Measurements from ENCODE around the gene EXD3. TPM values are rescaled to one million over a fixed set of nuclear protein-coding genes. Genes with fewer than 3 reads are reported as not detected.

The EXD3 gene
- total RNA-seq, 2 experiments from 2014 or later: 8.1 to 9.0 TPM

GRCh38 chr9:137374131-137374845 lies 48.7 kb downstream of the EXD3 start:
- intact Hi-C loops (cut with micrococcal nuclease): no loop called here
- CTCF ChIA-PET: no interaction called here
- no peak for DNase-seq
- H3K27me3 Mint-ChIP-seq: no peaks in the 10 kb centered on the region
- H3K4me3 Mint-ChIP-seq: no peak overlapping the region
- H3K4me1 Mint-ChIP-seq (ENCODE audit: low read depth): no peaks in the 10 kb centered on the region
- TF ChIP-seq CTCF (IDR thresholded peaks at IDR 0.05): no peak
- POLR2A ChIA-PET: no interaction called here
- H3K27ac Mint-ChIP-seq: no peak overlapping the region
- no peaks in the 10 kb centered on the region for H3K36me3 Mint-ChIP-seq (ENCODE audit: low read depth)
- no peak for ATAC-seq
- no peaks in the 10 kb centered on the region for H3K9me3 Mint-ChIP-seq

DNA sequence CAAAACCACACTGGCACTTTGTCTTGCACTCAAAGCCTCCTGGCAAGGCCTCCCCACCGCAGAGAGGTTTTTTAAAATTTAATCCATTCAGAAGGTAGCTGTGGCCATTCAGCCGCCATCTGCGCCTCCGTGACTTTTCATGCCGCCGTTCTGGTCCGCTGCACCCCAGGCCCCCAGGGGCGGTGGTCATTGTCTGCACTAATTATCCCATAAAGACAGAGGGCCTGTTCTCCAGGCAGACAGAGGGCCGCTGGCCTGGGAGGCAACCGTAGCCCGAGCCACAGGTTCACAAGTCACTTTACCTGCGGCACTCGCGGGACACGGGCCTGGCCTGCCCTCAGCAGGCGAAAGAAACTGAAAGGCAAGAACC lies 49.4 kb downstream of the EXD3 start:
- no peak overlapping the region for H3K27ac Mint-ChIP-seq
- H3K27me3 Mint-ChIP-seq: no peaks in the 10 kb centered on the region
- no peak overlapping the region for H3K4me3 Mint-ChIP-seq
- no peaks in the 10 kb centered on the region for H3K36me3 Mint-ChIP-seq (ENCODE audit: low read depth)
- no peak for TF ChIP-seq CTCF (IDR thresholded peaks at IDR 0.05)
- CTCF ChIA-PET: no interaction called here
- no peaks in the 10 kb centered on the region for H3K9me3 Mint-ChIP-seq
- DNase-seq: no peak
- intact Hi-C loops (cut with micrococcal nuclease): no loop called here
- no peaks in the 10 kb centered on the region for H3K4me1 Mint-ChIP-seq (ENCODE audit: low read depth)
- POLR2A ChIA-PET: no interaction called here
- ATAC-seq: no peak

- ChIA-PET POLR2A (no interaction called here), CTCF (no interaction called here)
- Mint-ChIP-seq H3K9me3 (no peaks in the 10 kb centered on the region), H3K27me3 (no peaks in the 10 kb centered on the region), H3K36me3 (ENCODE audit: low read depth) (no peaks in the 10 kb centered on the region), H3K27ac (no peak overlapping the region), H3K4me1 (ENCODE audit: low read depth) (no peaks in the 10 kb centered on the region), H3K4me3 (no peak overlapping the region)
- ATAC-seq: no peak
- intact Hi-C loops (cut with micrococcal nuclease): no loop called here
- TF ChIP-seq CTCF (IDR thresholded peaks at IDR 0.05): no peak
- DNase-seq: no peak
Measured at GRCh38 chr9:137372693-137373610, 50.0 kb downstream of the EXD3 start.

GRCh38 chr9:137371946-137372651 lies 50.9 kb downstream of the EXD3 start:
- no peak overlapping the region for H3K4me3 Mint-ChIP-seq
- ATAC-seq (no peak), DNase-seq (no peak)
- ChIA-PET CTCF (no interaction called here), POLR2A (no interaction called here)
- no peaks in the 10 kb centered on the region for H3K36me3 Mint-ChIP-seq (ENCODE audit: low read depth)
- TF ChIP-seq CTCF (IDR thresholded peaks at IDR 0.05): no peak
- intact Hi-C loops (cut with micrococcal nuclease): no loop called here
- no peaks in the 10 kb centered on the region for H3K4me1 Mint-ChIP-seq (ENCODE audit: low read depth)
- no peaks in the 10 kb centered on the region for H3K27me3 Mint-ChIP-seq
- no peak overlapping the region for H3K27ac Mint-ChIP-seq
- H3K9me3 Mint-ChIP-seq: no peaks in the 10 kb centered on the region

GRCh38 chr9:137371521-137371941 lies 51.4 kb downstream of the EXD3 start:
- H3K36me3 Mint-ChIP-seq (ENCODE audit: low read depth): no peaks in the 10 kb centered on the region
- H3K27ac Mint-ChIP-seq: no peak overlapping the region
- TF ChIP-seq CTCF (IDR thresholded peaks at IDR 0.05): no peak
- intact Hi-C loops (cut with micrococcal nuclease): no loop called here
- no peaks in the 10 kb centered on the region for H3K4me1 Mint-ChIP-seq (ENCODE audit: low read depth)
- DNase-seq (no peak), ATAC-seq (no peak)
- H3K4me3 Mint-ChIP-seq: no peak overlapping the region
- H3K27me3 Mint-ChIP-seq: no peaks in the 10 kb centered on the region
- POLR2A ChIA-PET: no interaction called here
- no peaks in the 10 kb centered on the region for H3K9me3 Mint-ChIP-seq
- CTCF ChIA-PET: no interaction called here
